Endothelial cell of umbilical vein (primary cell): ENCODE measurements around the gene PATE3. TPM values are rescaled to one million over a fixed set of nuclear protein-coding genes. Genes with fewer than 3 reads are reported as not detected.
A peak's percentile ranks its signal among the peaks of the same experiment; 100 is the strongest.

Experiments
- BruUV-seq: library from RNA; stranded (reverse); fragments of 400-500 nt; replicated peaks from 2 replicates; lab custom pipeline; 2021; lab: Mats Ljungman, UMichigan
- CTCF ChIA-PET: fragments of 300-600, 350-600 bp; sonication (Branson Sonifier 250); formaldehyde crosslinking; loops from one replicate; lab custom pipeline; 2021; ENCODE audit warnings: antibody characterized with exemption, inconsistent platforms; lab: Charles Lee
- POLR2A ChIA-PET: fragments of 300-600, 350-600 bp; sonication (Branson Sonifier 250); formaldehyde crosslinking; loops from one replicate; lab custom pipeline; 2021; ENCODE audit warnings: antibody characterized with exemption, inconsistent platforms; lab: Charles Lee
- DNase-seq: peaks from one replicate; pipeline ENCODE4 v3.0.0-alpha.2; 2011; ENCODE audit warnings: low read depth, low spot score
- FAIRE-seq: peaks from 2 replicates; lab custom pipeline; 2011; peaks lifted over from hg19 to GRCh38; lab: Jason Lieb, UNC
- H2AFZ ChIP-seq: 2 replicates; pipeline ENCODE4 v1.6.0; 2012; ENCODE audit warnings: low read depth, low read length, control low read depth, inconsistent platforms
- H3K27ac ChIP-seq: 2 replicates; pipeline ENCODE4 v1.5.1; 2011; ENCODE audit warnings: low read depth, mild to moderate bottlenecking, control low read depth, low read length, moderate library complexity; ENCODE audit not compliant: insufficient read depth
- H3K27me3 ChIP-seq, 2 experiments: 2 replicates each; pipeline versions ENCODE4 v1.6.0 to v1.6.1; 2011; ENCODE audit warnings: low read length in 2 of 2, mixed read lengths in 1 of 2; ENCODE audit not compliant: control insufficient read depth in 2 of 2, insufficient read depth in 2 of 2
- H3K36me3 ChIP-seq, 2 experiments: 2 replicates in 1 of 2; 3 replicates in 1 of 2; pipeline ENCODE4 v1.5.1; 2011; ENCODE audit warnings: low read length in 2 of 2, mild to moderate bottlenecking in 1 of 2, moderate library complexity in 1 of 2; ENCODE audit not compliant: control insufficient read depth in 2 of 2, insufficient read depth in 2 of 2; ENCODE audit errors: extremely low read depth in 1 of 2
- H3K4me1 ChIP-seq: 3 replicates; pipeline ENCODE4 v1.5.1; 2011; ENCODE audit warnings: mild to moderate bottlenecking, low read length; ENCODE audit not compliant: control insufficient read depth, insufficient read depth; ENCODE audit errors: extremely low read depth
- H3K4me2 ChIP-seq: 2 replicates; pipeline ENCODE4 v1.6.1; 2011; ENCODE audit warnings: low read length, control low read depth, mixed read lengths; ENCODE audit not compliant: insufficient read depth
- H3K4me3 ChIP-seq, 3 experiments: fragments of 200-600 bp in 1 of 3; sonication (generic), shearing (Covaris generic) in 1 of 3; replicated peaks in 1 of 3; 2 replicates each; pipeline ENCODE4 v1.5.1; 2011 to 2016; ENCODE audit warnings: control low read depth in 3 of 3, low read length in 3 of 3, mild to moderate bottlenecking in 2 of 3, inconsistent platforms in 1 of 3, low read depth in 1 of 3, moderate library complexity in 1 of 3; ENCODE audit not compliant: insufficient read depth in 1 of 3
- H3K79me2 ChIP-seq: 2 replicates; pipeline ENCODE4 v1.6.0; 2012; ENCODE audit warnings: low read length, inconsistent platforms; ENCODE audit not compliant: control insufficient read depth, insufficient read depth
- H3K9ac ChIP-seq: replicated peaks from 2 replicates; pipeline ENCODE3; 2011; ENCODE audit warnings: low read length, control low read depth; ENCODE audit not compliant: insufficient read depth; ENCODE audit errors: extremely low read depth
- H3K9me1 ChIP-seq: replicated peaks from 3 replicates; pipeline ENCODE4 v1.6.0; 2011; ENCODE audit warnings: mild to moderate bottlenecking, low read length; ENCODE audit not compliant: control insufficient read depth, insufficient read depth; ENCODE audit errors: extremely low read depth
- H3K9me3 ChIP-seq: replicated peaks from 2 replicates; pipeline ENCODE4 v1.5.1; 2012; ENCODE audit warnings: low read length, inconsistent platforms; ENCODE audit not compliant: control insufficient read depth, insufficient read depth
- H4K20me1 ChIP-seq: replicated peaks from 2 replicates; pipeline ENCODE3; 2011; ENCODE audit warnings: mild to moderate bottlenecking, low read length; ENCODE audit not compliant: control insufficient read depth, insufficient read depth; ENCODE audit errors: extremely low read depth
- EZH2 ChIP-seq: IDR thresholded peaks from 2 replicates; pipeline ENCODE4 v1.6.1; 2012; ENCODE audit warnings: borderline replicate concordance, low read depth, mild to moderate bottlenecking, moderate library complexity, low read length, inconsistent platforms; ENCODE audit not compliant: severe bottlenecking
- FOS ChIP-seq: IDR thresholded peaks from 2 replicates; pipeline ENCODE4 v1.6.1; 2011; ENCODE audit warnings: mild to moderate bottlenecking, low read length, moderate library complexity, borderline replicate concordance; ENCODE audit not compliant: insufficient read depth
- GATA2 ChIP-seq: IDR thresholded peaks from 2 replicates; pipeline ENCODE4 v1.7.0; 2011; ENCODE audit warnings: low read depth, mild to moderate bottlenecking, moderate library complexity, mixed read lengths, low read length; ENCODE audit not compliant: insufficient read length, insufficient read depth
- POLR2AphosphoS5 ChIP-seq: IDR thresholded peaks from 2 replicates; pipeline ENCODE4 v1.6.1; 2012; ENCODE audit warnings: low read depth, mild to moderate bottlenecking, control low read depth, low read length, moderate library complexity; ENCODE audit not compliant: insufficient read depth
- dilution Hi-C: fragments of 300-500 bp; cut with MboI; formaldehyde crosslinking; loops from one replicate; pipeline ENCODE4 v1.15.0; 2019; ENCODE audit warnings: low sequenced_read_pairs; ENCODE audit not compliant: extremely low pct_ligation_motif_present
- intact Hi-C: fragments of 100-400 bp; cut with micrococcal nuclease; formaldehyde crosslinking; loops from one replicate; pipeline ENCODE4 v1.10.0; 2022
- polyA plus RNA-seq, 4 experiments: library from polyadenylated mRNA; depleted of rRNA in 3 of 4; stranded (reverse) in 3 of 4; unstranded in 1 of 4; fragments of >200 nt; gene quantifications; 2 replicates each; pipeline versions ENCODE4 v1.2.1 to v1.2.3, GENCODE V29; 2011 to 2012; ENCODE audit warnings: missing spikeins in 1 of 4
- total RNA-seq: library from RNA; stranded (reverse); gene quantifications from 2 replicates; pipeline ENCODE4 v1.2.3, GENCODE V29; 2021

The PATE3 gene
- total and polyA plus RNA-seq, 2 donors (not counting 3 experiments of a cell fraction or from before 2014, with no cell fraction given): not detected

DNA sequence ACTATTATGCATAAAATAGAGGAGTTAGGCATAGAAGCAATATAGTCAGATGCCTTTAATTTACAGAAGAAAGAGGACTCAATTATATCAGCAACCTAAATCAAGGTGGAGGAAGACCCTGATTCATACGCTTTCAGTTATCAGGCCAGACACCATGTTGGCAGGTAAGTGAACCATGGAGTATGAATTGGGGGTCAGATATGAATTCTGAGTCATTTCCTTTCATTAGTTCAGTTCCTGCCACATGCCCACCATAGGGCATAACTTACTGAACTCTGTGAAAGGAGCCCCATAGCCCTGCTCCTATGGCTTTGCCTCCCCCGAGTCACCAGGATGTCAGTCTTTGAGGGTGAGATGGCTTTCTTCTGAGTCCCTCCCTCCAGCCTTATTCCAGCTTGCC, 24.4 kb upstream of the PATE3 start:
- no peak overlapping the region for H3K9ac ChIP-seq
- no peak overlapping the region for H2AFZ ChIP-seq
- H3K4me3 ChIP-seq: no peak overlapping the region
- H3K4me1 ChIP-seq: no peaks in the 10 kb centered on the region
- CTCF ChIA-PET: no interaction called here
- no peak overlapping the region for H3K27ac ChIP-seq
- H3K36me3 ChIP-seq: no peaks in the 10 kb centered on the region
- H4K20me1 ChIP-seq: no peaks in the 10 kb centered on the region
- H3K9me3 ChIP-seq: no peaks in the 10 kb centered on the region
- POLR2A ChIA-PET: no interaction called here
- intact Hi-C loops: no loop called here
- no peak for FAIRE-seq
- H3K79me2 ChIP-seq: no peaks in the 10 kb centered on the region
- dilution Hi-C loops: no loop called here
- DNase-seq: peak; percentile 15
- no peaks in the 10 kb centered on the region for H3K9me1 ChIP-seq
- TF ChIP-seq FOS (peak; percentile 51), GATA2 (peak; percentile 89), EZH2 (no peak)
- peaks cover 0 to 8% of the 10 kb centered on the region in 2 experiments for H3K27me3 ChIP-seq
- BruUV-seq: no TSS peak
- H3K4me2 ChIP-seq: no peak overlapping the region

GRCh38 chr11:125766251-125766650, 21.7 kb upstream of the PATE3 start:
- BruUV-seq: no TSS peak
- Histone ChIP-seq H3K79me2 (no peaks in the 10 kb centered on the region), H4K20me1 (no peaks in the 10 kb centered on the region), H3K36me3 (no peaks in the 10 kb centered on the region), H3K4me3 (no peak overlapping the region), H3K9me1 (no peaks in the 10 kb centered on the region), H2AFZ (no peak overlapping the region), H3K27me3 (peaks cover 0 to 10% of the 10 kb centered on the region in 2 experiments), H3K9me3 (no peaks in the 10 kb centered on the region), H3K27ac (no peak overlapping the region), H3K4me1 (no peaks in the 10 kb centered on the region), H3K9ac (no peak overlapping the region), H3K4me2 (no peak overlapping the region)
- ChIA-PET POLR2A (no interaction called here), CTCF (no interaction called here)
- dilution Hi-C loops (no loop called here), intact Hi-C loops (no loop called here)
- TF ChIP-seq POLR2AphosphoS5: no peak
- FAIRE-seq: no peak
- DNase-seq: no peak
